Caco-2 (cell line): ENCODE measurements around the gene BUD23. TPM values are rescaled to one million over a fixed set of nuclear protein-coding genes. Genes with fewer than 3 reads are reported as not detected.

ENCODE experiments used
- BruUV-seq: library from RNA; stranded (reverse); fragments of 400-500 nt; replicated peaks from 2 replicates; lab custom pipeline; 2021; lab: Mats Ljungman, UMichigan
- CTCF ChIA-PET: fragments of 300-600 bp; sonication (Branson Sonifier 250); formaldehyde crosslinking; loops from one replicate; lab custom pipeline; 2022; ENCODE audit warnings: antibody characterized with exemption; lab: Charles Lee
- POLR2A ChIA-PET: fragments of 300-600 bp; sonication (Branson Sonifier 250); formaldehyde crosslinking; loops from one replicate; lab custom pipeline; 2022; ENCODE audit warnings: antibody characterized with exemption; lab: Charles Lee
- DNase-seq, 2 experiments: peaks; one replicate each; pipeline versions ENCODE4 v3.0.0 to v3.0.0-alpha.2; 2020 to 2022
- H3K27me3 ChIP-seq: replicated peaks from 2 replicates; pipeline ENCODE4 v1.6.0; 2011; ENCODE audit warnings: low read length; ENCODE audit not compliant: control insufficient read depth, insufficient read depth
- H3K36me3 ChIP-seq: 2 replicates; pipeline ENCODE4 v1.5.1; 2011; ENCODE audit warnings: low read length; ENCODE audit not compliant: control insufficient read depth, insufficient read depth
- H3K4me1 ChIP-seq: fragments of 250-450 bp; sonication (Bioruptor Pico); 2 replicates; pipeline ENCODE4 v1.5.1; 2020; ENCODE audit warnings: mild to moderate bottlenecking
- H3K4me3 ChIP-seq: 2 replicates; pipeline ENCODE4 v1.5.1; 2011; ENCODE audit warnings: low read depth, mild to moderate bottlenecking, control low read depth, low read length
- H3K9me3 ChIP-seq: fragments of 250-450 bp; sonication (Bioruptor Pico); 2 replicates; pipeline ENCODE4 v1.5.1; 2020; ENCODE audit warnings: mild to moderate bottlenecking, moderate library complexity
- H3K27ac Mint-ChIP-seq: one replicate; pipeline ENCODE4 v1.8.0; 2022; ENCODE audit warnings: mixed read lengths; ENCODE audit not compliant: unreplicated experiment
- H3K27me3 Mint-ChIP-seq: one replicate; pipeline ENCODE4 v1.8.0; 2022; ENCODE audit warnings: mixed read lengths; ENCODE audit not compliant: insufficient read depth, unreplicated experiment
- H3K36me3 Mint-ChIP-seq: one replicate; pipeline ENCODE4 v1.8.0; 2022; ENCODE audit warnings: mild to moderate bottlenecking, mixed read lengths; ENCODE audit not compliant: insufficient read depth, unreplicated experiment
- H3K4me1 Mint-ChIP-seq: one replicate; pipeline ENCODE4 v1.8.0; 2022; ENCODE audit warnings: low read depth, mixed read lengths; ENCODE audit not compliant: unreplicated experiment
- H3K4me3 Mint-ChIP-seq: one replicate; pipeline ENCODE4 v1.8.0; 2022; ENCODE audit warnings: mild to moderate bottlenecking, moderate library complexity, mixed read lengths; ENCODE audit not compliant: unreplicated experiment
- H3K9me3 Mint-ChIP-seq: one replicate; pipeline ENCODE4 v1.8.0; 2022; ENCODE audit warnings: mixed read lengths; ENCODE audit not compliant: unreplicated experiment
- intact Hi-C: fragments of 100-400 bp; cut with micrococcal nuclease; formaldehyde crosslinking; loops from one replicate; pipeline ENCODE4 v1.10.0; 2022; ENCODE audit not compliant: unreplicated experiment
- microRNA-seq: library from miRNA; unstranded; fragments of <30 nt; microRNA quantifications from one replicate; pipeline ENCODE4 v1.2.0, GENCODE V29; 2022
- total RNA-seq: library from RNA; stranded (reverse); gene quantifications from 2 replicates; pipeline ENCODE4 v1.2.3, GENCODE V29; 2022
- TF ChIP-seq, protein P1 (sequence below), 2 experiments: fragments of 200-600 bp in 1 of 2; IDR thresholded peaks; 1 replicate in 1 of 2; 2 replicates in 1 of 2; pipeline versions ENCODE4 v1.5.1 to v1.8.0; 2011 to 2022; ENCODE audit warnings: antibody characterized with exemption in 1 of 2, control low read depth in 1 of 2, inconsistent platforms in 1 of 2, low read depth in 1 of 2, low read length in 1 of 2, mild to moderate bottlenecking in 1 of 2, moderate library complexity in 1 of 2; ENCODE audit not compliant: insufficient read depth in 1 of 2, severe bottlenecking in 1 of 2, unreplicated experiment in 1 of 2

Gene BUD23
- total RNA-seq, 1 experiment from 2014 or later: 144 TPM

DNA sequence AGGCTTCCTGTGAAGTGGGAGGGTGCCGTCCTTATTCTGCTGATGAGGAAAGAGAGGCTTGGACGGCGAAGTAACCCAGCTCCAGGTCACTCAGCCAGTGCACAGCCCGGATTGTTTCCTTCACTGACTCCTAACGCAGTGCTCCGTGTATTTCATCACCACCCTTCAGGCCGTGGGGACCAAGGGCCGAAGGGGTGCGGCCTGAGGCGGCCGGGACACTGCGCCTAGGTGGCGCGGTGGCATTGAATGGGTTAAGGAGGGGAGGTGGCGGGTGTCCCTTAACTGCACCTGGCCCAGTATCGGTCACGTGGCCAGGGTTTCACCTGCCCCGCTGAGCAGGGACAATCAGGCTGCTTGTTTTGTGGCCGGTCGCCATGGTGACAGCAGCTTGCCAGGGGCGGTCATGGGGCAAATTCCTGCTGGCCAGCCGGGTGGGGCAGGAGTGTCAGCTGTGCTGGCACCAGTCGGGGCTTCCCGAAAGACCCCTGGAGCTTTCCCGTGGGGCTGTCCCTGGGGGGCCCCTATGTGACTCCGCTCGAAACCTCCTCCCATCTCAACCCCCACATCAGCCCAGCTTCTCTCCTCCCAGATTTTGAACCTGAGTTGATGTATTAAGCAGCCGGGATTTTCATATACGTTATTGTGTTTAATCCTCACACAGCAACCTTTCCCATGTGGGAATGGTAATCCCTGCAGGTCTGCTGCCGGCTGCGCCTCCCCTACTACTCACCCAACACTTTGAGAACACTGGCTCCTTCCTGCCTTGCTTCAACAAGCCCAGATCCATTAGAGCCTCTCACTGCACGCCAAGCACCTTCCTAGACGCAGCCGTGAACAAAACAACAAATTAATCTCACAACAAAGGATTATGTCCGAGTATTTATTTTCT is 59.6 kb downstream of the BUD23 start:
- Mint-ChIP-seq H3K36me3 (peaks cover 54% of the 10 kb centered on the region), H3K27ac (peak overlapping the region; percentile 100), H3K4me3 (peak overlapping the region; percentile 70), H3K9me3 (no peaks in the 10 kb centered on the region), H3K4me1 (peaks cover 31% of the 10 kb centered on the region), H3K27me3 (no peaks in the 10 kb centered on the region)
- intact Hi-C loops: loop anchor here (1.0 kb wide), 4 partner anchors 27 to 89 kb away; partner anchors contain the start of gene CLDN3
- TF ChIP-seq, protein P1, sequence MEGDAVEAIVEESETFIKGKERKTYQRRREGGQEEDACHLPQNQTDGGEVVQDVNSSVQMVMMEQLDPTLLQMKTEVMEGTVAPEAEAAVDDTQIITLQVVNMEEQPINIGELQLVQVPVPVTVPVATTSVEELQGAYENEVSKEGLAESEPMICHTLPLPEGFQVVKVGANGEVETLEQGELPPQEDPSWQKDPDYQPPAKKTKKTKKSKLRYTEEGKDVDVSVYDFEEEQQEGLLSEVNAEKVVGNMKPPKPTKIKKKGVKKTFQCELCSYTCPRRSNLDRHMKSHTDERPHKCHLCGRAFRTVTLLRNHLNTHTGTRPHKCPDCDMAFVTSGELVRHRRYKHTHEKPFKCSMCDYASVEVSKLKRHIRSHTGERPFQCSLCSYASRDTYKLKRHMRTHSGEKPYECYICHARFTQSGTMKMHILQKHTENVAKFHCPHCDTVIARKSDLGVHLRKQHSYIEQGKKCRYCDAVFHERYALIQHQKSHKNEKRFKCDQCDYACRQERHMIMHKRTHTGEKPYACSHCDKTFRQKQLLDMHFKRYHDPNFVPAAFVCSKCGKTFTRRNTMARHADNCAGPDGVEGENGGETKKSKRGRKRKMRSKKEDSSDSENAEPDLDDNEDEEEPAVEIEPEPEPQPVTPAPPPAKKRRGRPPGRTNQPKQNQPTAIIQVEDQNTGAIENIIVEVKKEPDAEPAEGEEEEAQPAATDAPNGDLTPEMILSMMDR (IDR thresholded peaks at IDR 0.05; ENCODE audit: insufficient read depth in 1 of 2, low read depth in 1 of 2, low read length in 1 of 2, severe bottlenecking in 1 of 2, unreplicated experiment in 1 of 2): peak in 1 of 2 experiments; percentile 5
- CTCF ChIA-PET: interaction anchor here (1.1 to 1.2 kb wide), 3 partner anchors 8 to 86 kb away, joined by 3 to 5 read pairs (median 3); partner anchors contain the start of gene CLDN3
- no peaks in the 10 kb centered on the region for H3K9me3 ChIP-seq
- peaks cover 38% of the 10 kb centered on the region for H3K4me1 ChIP-seq
- BruUV-seq: TSS peak; percentile 20
- peak; percentile 100 for DNase-seq
- no peaks in the 10 kb centered on the region for H3K27me3 ChIP-seq
- H3K4me3 ChIP-seq: peak overlapping the region; percentile 34
- no peaks in the 10 kb centered on the region for H3K36me3 ChIP-seq
- POLR2A ChIA-PET: interaction anchor here (0.5 to 6.5 kb wide), 13 partner anchors 9 to 517 kb away, joined by 3 to 127 read pairs (median 4); partner anchors contain the start of genes CLDN3, CLDN4 and METTL27

DNA sequence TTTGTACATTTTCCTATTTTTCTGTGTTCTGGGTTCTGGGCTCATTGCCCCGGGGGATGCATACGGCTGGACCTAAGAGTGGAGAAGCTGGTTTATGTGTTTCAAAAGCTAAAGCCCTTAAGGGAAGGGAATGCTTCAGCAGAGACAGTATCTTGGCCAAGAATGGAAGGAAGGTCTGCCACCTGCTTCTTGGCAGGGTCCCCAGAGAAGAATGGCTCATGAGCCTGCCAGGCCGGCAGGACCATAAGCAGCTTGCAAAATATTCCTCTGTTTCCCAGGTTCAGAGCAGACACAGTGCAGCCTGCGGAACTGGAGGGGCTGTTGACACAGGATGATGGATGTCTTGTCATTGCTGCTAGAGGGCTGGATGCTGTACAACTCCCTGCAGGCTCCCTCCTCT is 63.0 kb downstream of the BUD23 start:
- TF ChIP-seq, protein P1 (IDR thresholded peaks at IDR 0.05; ENCODE audit: insufficient read depth in 1 of 2, low read depth in 1 of 2, low read length in 1 of 2, severe bottlenecking in 1 of 2, unreplicated experiment in 1 of 2): no peak
- ChIA-PET CTCF (no interaction called here), POLR2A (interaction anchor here (1.2 kb wide), 1 partner anchor 87 kb away, joined by 3 read pairs; no protein-coding TSS in a partner anchor)
- no peak for DNase-seq
- Histone ChIP-seq H3K27me3 (no peaks in the 10 kb centered on the region), H3K36me3 (no peaks in the 10 kb centered on the region), H3K4me1 (peaks cover 21% of the 10 kb centered on the region), H3K9me3 (no peaks in the 10 kb centered on the region), H3K4me3 (no peak overlapping the region)
- peaks cover 40% of the 10 kb centered on the region for H3K4me1 Mint-ChIP-seq
- no peak overlapping the region for H3K4me3 Mint-ChIP-seq
- intact Hi-C loops: no loop called here
- no peaks in the 10 kb centered on the region for H3K9me3 Mint-ChIP-seq
- no TSS peak for BruUV-seq
- H3K27me3 Mint-ChIP-seq: no peaks in the 10 kb centered on the region
- H3K36me3 Mint-ChIP-seq: peaks cover 31% of the 10 kb centered on the region
- H3K27ac Mint-ChIP-seq: peak overlapping the region; percentile 49

Small RNAs within 50 kb of the gene (microRNA-seq; reads per million reads assigned to microRNA genes)
- gene MIR4284: not detected

Other genes with a start within 250 kb of the BUD23 start
- gene FZD9, start 249.8 kb upstream of the BUD23 start, total RNA-seq: 1.2 TPM in 2 replicates
- gene BAZ1B, start 161.3 kb upstream of the BUD23 start, total RNA-seq: 85.2 and 85.7 TPM in 2 replicates
- gene BCL7B, start 125.9 kb upstream of the BUD23 start, total RNA-seq: 74.5 and 74.6 TPM in 2 replicates
- gene TBL2, start 105.0 kb upstream of the BUD23 start, total RNA-seq: 74.8 and 76.8 TPM in 2 replicates
- gene MLXIPL, start 59.1 kb upstream of the BUD23 start, total RNA-seq: 15.6 and 19.8 TPM in 2 replicates
- gene VPS37D, start 15.8 kb upstream of the BUD23 start, total RNA-seq: 1.9 and 2.7 TPM in 2 replicates
- 15.5 and 15.9 TPM in 2 replicates for gene DNAJC30, start 144 bp upstream of the BUD23 start, total RNA-seq
- 26.4 and 28.6 TPM in 2 replicates for gene STX1A, start 36.1 kb downstream of the BUD23 start, total RNA-seq
- gene ABHD11, start 55.2 kb downstream of the BUD23 start, total RNA-seq: 38.9 and 47.2 TPM in 2 replicates
- gene CLDN3, start 86.7 kb downstream of the BUD23 start, total RNA-seq: 19.6 and 21.0 TPM in 2 replicates
- 249 TPM in 2 replicates for gene CLDN4, start 147.4 kb downstream of the BUD23 start, total RNA-seq
- 1.5 and 1.7 TPM in 2 replicates for gene METTL27, start 158.9 kb downstream of the BUD23 start, total RNA-seq
- gene TMEM270, start 177.6 kb downstream of the BUD23 start, total RNA-seq: not detected in 2 replicates